Neural crest cell (in vitro differentiated cells): Measurements from ENCODE around the gene ROBO1. TPM values are rescaled to one million over a fixed set of nuclear protein-coding genes. Genes with fewer than 3 reads are reported as not detected.

Experiments used
- DNase-seq: peaks from one replicate; pipeline ENCODE4 v3.0.0; 2021; ENCODE audit warnings: low read depth, mixed read lengths, low spot score
- H3K27ac Mint-ChIP-seq: one replicate; pipeline ENCODE4 v1.8.0; 2021; ENCODE audit warnings: mild to moderate bottlenecking, mixed read lengths; ENCODE audit not compliant: unreplicated experiment
- H3K27me3 Mint-ChIP-seq: 2 replicates; pipeline ENCODE4 v1.8.0; 2021; ENCODE audit warnings: low read depth, mild to moderate bottlenecking, mixed read lengths
- H3K36me3 Mint-ChIP-seq: 2 replicates; pipeline ENCODE4 v1.8.0; 2021; ENCODE audit warnings: low read depth, mild to moderate bottlenecking, mixed read lengths
- H3K4me1 Mint-ChIP-seq: 2 replicates; pipeline ENCODE4 v1.8.0; 2021; ENCODE audit warnings: mixed read lengths
- H3K4me3 Mint-ChIP-seq: one replicate; pipeline ENCODE4 v1.8.0; 2021; ENCODE audit warnings: mild to moderate bottlenecking, mixed read lengths
- H3K9me3 Mint-ChIP-seq: 2 replicates; pipeline ENCODE4 v1.8.0; 2021; ENCODE audit warnings: mixed read lengths
- total RNA-seq: library from RNA; stranded (reverse); gene quantifications from 2 replicates; pipeline ENCODE4 v1.2.1, GENCODE V29; 2021
- TF ChIP-seq, protein P1 (sequence below): fragments of 200-600 bp; sonication (generic); conservative IDR thresholded peaks from 2 replicates; pipeline ENCODE4 v1.5.0; 2021; ENCODE audit warnings: antibody characterized with exemption, mild to moderate bottlenecking

ROBO1 gene
- total RNA-seq, 1 donor from 2014 or later = 88.7 TPM

DNA sequence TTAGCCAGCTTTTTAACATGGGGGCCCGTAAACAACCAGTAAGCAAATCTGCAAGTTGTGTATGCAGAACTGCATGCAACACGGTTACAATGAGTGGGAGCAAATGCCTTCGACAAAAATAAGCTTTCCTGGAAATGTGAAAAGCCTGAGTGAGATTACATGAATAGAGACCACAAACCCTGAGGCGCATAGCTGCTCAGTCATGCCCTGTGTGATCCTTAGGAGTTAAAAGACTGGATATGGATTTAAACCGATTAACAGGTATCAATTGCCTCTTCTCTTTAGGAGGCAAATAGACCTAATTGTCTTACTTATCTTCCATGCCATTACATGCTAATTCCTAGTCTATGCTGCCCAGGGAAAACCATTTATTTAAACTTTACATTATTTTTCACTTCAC, 810.3 kb downstream of the ROBO1 start:
- TF ChIP-seq, protein P1, sequence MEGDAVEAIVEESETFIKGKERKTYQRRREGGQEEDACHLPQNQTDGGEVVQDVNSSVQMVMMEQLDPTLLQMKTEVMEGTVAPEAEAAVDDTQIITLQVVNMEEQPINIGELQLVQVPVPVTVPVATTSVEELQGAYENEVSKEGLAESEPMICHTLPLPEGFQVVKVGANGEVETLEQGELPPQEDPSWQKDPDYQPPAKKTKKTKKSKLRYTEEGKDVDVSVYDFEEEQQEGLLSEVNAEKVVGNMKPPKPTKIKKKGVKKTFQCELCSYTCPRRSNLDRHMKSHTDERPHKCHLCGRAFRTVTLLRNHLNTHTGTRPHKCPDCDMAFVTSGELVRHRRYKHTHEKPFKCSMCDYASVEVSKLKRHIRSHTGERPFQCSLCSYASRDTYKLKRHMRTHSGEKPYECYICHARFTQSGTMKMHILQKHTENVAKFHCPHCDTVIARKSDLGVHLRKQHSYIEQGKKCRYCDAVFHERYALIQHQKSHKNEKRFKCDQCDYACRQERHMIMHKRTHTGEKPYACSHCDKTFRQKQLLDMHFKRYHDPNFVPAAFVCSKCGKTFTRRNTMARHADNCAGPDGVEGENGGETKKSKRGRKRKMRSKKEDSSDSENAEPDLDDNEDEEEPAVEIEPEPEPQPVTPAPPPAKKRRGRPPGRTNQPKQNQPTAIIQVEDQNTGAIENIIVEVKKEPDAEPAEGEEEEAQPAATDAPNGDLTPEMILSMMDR = no peak
- Mint-ChIP-seq H3K36me3 (peaks cover 2% of the 10 kb centered on the region), H3K9me3 (no peaks in the 10 kb centered on the region), H3K27ac (no peak overlapping the region), H3K4me3 (no peak overlapping the region), H3K4me1 (peaks cover 11% of the 10 kb centered on the region), H3K27me3 (no peaks in the 10 kb centered on the region)
- DNase-seq = no peak

DNA sequence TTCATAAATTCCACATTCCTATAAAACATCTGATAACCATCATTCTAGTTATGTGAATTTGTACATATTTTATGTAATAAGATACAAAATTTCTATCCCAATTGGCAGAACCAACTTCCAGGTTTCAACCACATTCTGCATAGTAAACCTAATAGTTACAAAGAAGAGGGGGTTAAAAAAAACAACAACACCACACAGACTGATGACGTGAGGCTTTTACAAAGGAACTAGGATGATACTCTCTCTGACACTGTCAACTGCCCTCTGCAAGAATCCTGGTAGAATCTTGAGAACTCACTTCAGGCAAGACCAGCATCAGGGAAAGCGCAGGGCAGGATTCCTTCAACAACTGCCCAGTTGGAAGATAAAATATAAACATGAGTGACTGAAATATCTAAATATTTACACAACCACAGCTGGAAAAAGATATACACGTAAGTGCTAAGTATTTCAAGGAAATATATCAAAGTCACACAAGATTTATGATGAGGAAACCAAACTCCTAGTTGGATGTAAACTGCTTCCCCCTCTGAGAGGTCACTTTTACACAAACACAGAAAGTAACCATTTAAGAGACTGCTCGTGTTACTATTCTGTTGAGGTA, 816.4 kb downstream of the ROBO1 start:
- peaks cover 20% of the 10 kb centered on the region for H3K36me3 Mint-ChIP-seq
- H3K27ac Mint-ChIP-seq = no peak overlapping the region

GRCh38 chr3:78941587-78941986, 826.2 kb downstream of the ROBO1 start:
- TF ChIP-seq, protein P1 = no peak
- Mint-ChIP-seq H3K36me3 (peaks cover 45% of the 10 kb centered on the region), H3K4me3 (no peak overlapping the region)

More for the DNA sequence above, 816.4 kb downstream of the ROBO1 start:
- H3K4me1 Mint-ChIP-seq = peaks cover 4% of the 10 kb centered on the region
- TF ChIP-seq, protein P1 = no peak
- H3K27me3 Mint-ChIP-seq = no peaks in the 10 kb centered on the region
- DNase-seq = no peak
- H3K9me3 Mint-ChIP-seq = peaks cover 8% of the 10 kb centered on the region
- no peak overlapping the region for H3K4me3 Mint-ChIP-seq

DNA sequence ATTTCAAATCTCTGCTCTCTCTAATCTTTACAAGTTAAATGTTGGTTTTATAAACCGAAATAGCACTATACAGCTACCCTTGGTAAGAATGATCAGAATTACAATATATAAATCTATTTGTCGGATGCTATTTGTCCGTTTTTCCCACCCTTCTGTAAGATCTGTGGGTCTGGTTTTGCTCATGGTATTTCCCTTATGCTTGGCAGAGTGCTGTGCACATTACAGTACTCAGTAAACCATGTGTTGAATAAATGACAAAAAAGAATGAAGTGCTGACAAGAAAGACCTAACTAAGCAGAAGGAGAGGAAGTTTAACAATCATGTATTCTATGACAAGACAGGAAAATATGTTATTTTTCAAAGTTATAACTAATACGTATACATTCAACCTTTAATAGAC, 827.2 kb downstream of the ROBO1 start:
- Mint-ChIP-seq H3K36me3 (peaks cover 45% of the 10 kb centered on the region), H3K27me3 (no peaks in the 10 kb centered on the region), H3K9me3 (peaks cover 12% of the 10 kb centered on the region), H3K4me3 (no peak overlapping the region), H3K4me1 (peaks cover 5% of the 10 kb centered on the region), H3K27ac (no peak overlapping the region)
- TF ChIP-seq, protein P1 = no peak
- no peak for DNase-seq

More at GRCh38 chr3:78941587-78941986, 826.2 kb downstream of the ROBO1 start:
- Mint-ChIP-seq H3K9me3 (peaks cover 12% of the 10 kb centered on the region), H3K27ac (no peak overlapping the region), H3K27me3 (no peaks in the 10 kb centered on the region), H3K4me1 (peaks cover 1% of the 10 kb centered on the region)
- no peak for DNase-seq

DNA sequence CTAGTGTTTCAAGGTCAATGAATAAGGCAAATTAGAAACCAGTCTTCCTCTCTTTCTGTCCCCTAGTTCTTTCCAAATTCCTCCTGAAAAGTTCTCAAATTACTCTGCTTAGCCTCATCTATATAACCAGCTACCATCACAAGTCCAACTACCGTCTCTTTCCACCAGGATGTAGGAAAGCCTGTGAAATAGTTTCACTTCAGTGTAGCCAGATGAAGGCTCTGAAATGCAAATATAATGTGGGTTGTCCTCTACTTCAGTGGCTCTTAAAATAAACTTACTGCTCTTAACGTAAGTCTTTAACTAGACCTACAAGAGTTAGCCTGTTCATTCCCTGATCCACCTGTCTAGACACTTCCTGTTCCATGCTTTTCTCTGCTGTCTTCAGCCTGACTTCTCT, 827.7 kb downstream of the ROBO1 start:
- no peaks in the 10 kb centered on the region for H3K27me3 Mint-ChIP-seq
- TF ChIP-seq, protein P1 = no peak
- H3K36me3 Mint-ChIP-seq = peaks cover 40% of the 10 kb centered on the region
- no peak for DNase-seq
- H3K4me1 Mint-ChIP-seq = peaks cover 5% of the 10 kb centered on the region
- H3K9me3 Mint-ChIP-seq = peaks cover 12% of the 10 kb centered on the region
- no peak overlapping the region for H3K4me3 Mint-ChIP-seq
- H3K27ac Mint-ChIP-seq = no peak overlapping the region
